HG02885 (cell line): ENCODE results near the gene HPCAL1.

Source experiments
- ATAC-seq: cut with Tn5 transposase; IDR thresholded peaks from one replicate; pipeline ENCODE4 v1.9.1; 2021; ENCODE audit warnings: mild to moderate bottlenecking; ENCODE audit not compliant: unreplicated experiment, poor library complexity

The HPCAL1 gene

GRCh38 chr2:10378189-10378588, 75.5 kb downstream of the HPCAL1 start:
- peak; percentile 80 for ATAC-seq

GRCh38 chr2:10380048-10380926, 77.6 kb downstream of the HPCAL1 start:
- no peak for ATAC-seq

- no peak for ATAC-seq
Measured at GRCh38 chr2:10381997-10382353, 79.3 kb downstream of the HPCAL1 start.

GRCh38 chr2:10382354-10383061, 79.8 kb downstream of the HPCAL1 start:
- peak; percentile 45 for ATAC-seq

- ATAC-seq, result no peak
Measured at GRCh38 chr2:10383960-10384734, 81.4 kb downstream of the HPCAL1 start.

- no peak for ATAC-seq
Measured at GRCh38 chr2:10385501-10385900, 82.8 kb downstream of the HPCAL1 start.

GRCh38 chr2:10385933-10386773, 83.4 kb downstream of the HPCAL1 start:
- ATAC-seq, result no peak

- ATAC-seq, result no peak
Measured at GRCh38 chr2:10387033-10387432, 84.3 kb downstream of the HPCAL1 start.

- ATAC-seq, result no peak
Measured at GRCh38 chr2:10388954-10389560, 86.4 kb downstream of the HPCAL1 start.

- no peak for ATAC-seq
Measured at GRCh38 chr2:10389573-10389972, 86.9 kb downstream of the HPCAL1 start.

GRCh38 chr2:10390369-10390801, 87.7 kb downstream of the HPCAL1 start:
- no peak for ATAC-seq

GRCh38 chr2:10392100-10392499, 89.4 kb downstream of the HPCAL1 start:
- ATAC-seq, result no peak

GRCh38 chr2:10392548-10392947, 89.8 kb downstream of the HPCAL1 start:
- ATAC-seq, result no peak

GRCh38 chr2:10392951-10393639, 90.4 kb downstream of the HPCAL1 start:
- no peak for ATAC-seq

- no peak for ATAC-seq
Measured at GRCh38 chr2:10393640-10393982, 90.9 kb downstream of the HPCAL1 start.

GRCh38 chr2:10395893-10396292, 93.2 kb downstream of the HPCAL1 start:
- peak; percentile 50 for ATAC-seq

- ATAC-seq, result no peak
Measured at GRCh38 chr2:10396464-10396863, 93.8 kb downstream of the HPCAL1 start.

- no peak for ATAC-seq
Measured at GRCh38 chr2:10397297-10397875, 94.7 kb downstream of the HPCAL1 start.

GRCh38 chr2:10397878-10398277, 95.2 kb downstream of the HPCAL1 start:
- ATAC-seq, result no peak
